A204.1 (cell line): ENCODE measurements around the gene ANKRD63.

Experiments
- FAIRE-seq: peaks from 2 replicates; lab custom pipeline; 2012; peaks lifted over from hg19 to GRCh38; lab: Jason Lieb, UNC

Gene ANKRD63

GRCh38 chr15:40282869-40283614, at the start of gene ANKRD63:
Gene ANKRD63 (minus strand): TSS chr15:40283064. CDS start chr15:40282586, 478 bp downstream.
- no peak for FAIRE-seq

GRCh38 chr15:40332113-40332781, 49.4 kb upstream of the ANKRD63 start:
- no peak for FAIRE-seq

- FAIRE-seq, result no peak
Measured at GRCh38 chr15:40331637-40332036, 48.8 kb upstream of the ANKRD63 start.

- no peak for FAIRE-seq
Measured at GRCh38 chr15:40331026-40331425, 48.2 kb upstream of the ANKRD63 start.

GRCh38 chr15:40330368-40330836, 47.5 kb upstream of the ANKRD63 start:
- no peak for FAIRE-seq

GRCh38 chr15:40329804-40330203, 46.9 kb upstream of the ANKRD63 start:
- no peak for FAIRE-seq

GRCh38 chr15:40328751-40329150, 45.9 kb upstream of the ANKRD63 start:
- FAIRE-seq, result no peak

- no peak for FAIRE-seq
Measured at GRCh38 chr15:40328176-40328575, 45.3 kb upstream of the ANKRD63 start.

GRCh38 chr15:40327457-40327856, 44.6 kb upstream of the ANKRD63 start:
- FAIRE-seq, result no peak

- FAIRE-seq, result no peak
Measured at GRCh38 chr15:40325700-40326099, 42.8 kb upstream of the ANKRD63 start.

GRCh38 chr15:40325188-40325587, 42.3 kb upstream of the ANKRD63 start:
- no peak for FAIRE-seq

GRCh38 chr15:40323953-40324937, 41.4 kb upstream of the ANKRD63 start:
- FAIRE-seq, result no peak

- FAIRE-seq, result no peak
Measured at GRCh38 chr15:40323239-40323952, 40.5 kb upstream of the ANKRD63 start, which contains the start of gene INAFM2. Gene INAFM2 (plus strand): TSS chr15:40323692. CDS start chr15:40324056, 364 bp downstream.

GRCh38 chr15:40322531-40323238, 39.8 kb upstream of the ANKRD63 start:
- no peak for FAIRE-seq

- peak; percentile 19 for FAIRE-seq
Measured at GRCh38 chr15:40320931-40321371, 38.1 kb upstream of the ANKRD63 start.

- FAIRE-seq, result no peak
Measured at GRCh38 chr15:40320409-40320808, 37.5 kb upstream of the ANKRD63 start.

GRCh38 chr15:40317580-40317979, 34.7 kb upstream of the ANKRD63 start:
- FAIRE-seq, result no peak

- no peak for FAIRE-seq
Measured at GRCh38 chr15:40316931-40317330, 34.1 kb upstream of the ANKRD63 start.

- no peak for FAIRE-seq
Measured at GRCh38 chr15:40314723-40315276, 31.9 kb upstream of the ANKRD63 start.

GRCh38 chr15:40313531-40314398, 30.9 kb upstream of the ANKRD63 start:
- FAIRE-seq, result no peak
